ENCODE results near the gene BTBD9. TPM values are rescaled to one million over a fixed set of nuclear protein-coding genes. Genes with fewer than 3 reads are reported as not detected.

The BTBD9 gene
- polyA plus RNA-seq, 4 donors: 5.1 to 10.2 (median 6.7) TPM

- no peak for FAIRE-seq
- Histone ChIP-seq H3K9me3 (ENCODE audit: control insufficient read depth in 2 of 2, insufficient read depth in 1 of 2, low read depth in 1 of 2, low read length in 1 of 2) (peaks cover 0 to 10% of the 10 kb centered on the region in 2 donors), H3K4me1 (ENCODE audit: control insufficient read depth in 3 of 3, insufficient read depth in 2 of 3, low read depth in 1 of 3, low read length in 2 of 3) (peaks cover 0 to 4% (median 2%) of the 10 kb centered on the region in 3 donors), H3K4me3 (ENCODE audit: low read depth in 1 of 3, low read length in 3 of 3) (no peak overlapping the region), H3K27me3 (ENCODE audit: control insufficient read depth in 3 of 3, insufficient read depth in 3 of 3, low read length in 3 of 3) (no peaks in the 10 kb centered on the region), H3K27ac (ENCODE audit: low read depth in 1 of 3, low read length in 2 of 3) (no peak overlapping the region), H3K36me3 (ENCODE audit: control insufficient read depth in 3 of 3, insufficient read depth in 2 of 3, low read depth in 1 of 3, low read length in 3 of 3) (peaks cover 0 to 31% (median 0%) of the 10 kb centered on the region in 3 donors)
- 95 to 98% (median 96%) methylated on average over 25 of the region's 25 CpGs for WGBS, 3 donors
- no peak for DNase-seq
These were observed 478.9 kb downstream of the BTBD9 start for GRCh38 chr6:38160831-38161230.

GRCh38 chr6:38159596-38159995 lies 480.1 kb downstream of the BTBD9 start:
- DNase-seq: no peak
- 78 to 88% (median 86%) methylated on average over 8 of the region's 8 CpGs for WGBS, 3 donors
- Histone ChIP-seq H3K27ac (ENCODE audit: low read depth in 1 of 3, low read length in 2 of 3) (no peak overlapping the region), H3K36me3 (ENCODE audit: control insufficient read depth in 3 of 3, insufficient read depth in 2 of 3, low read depth in 1 of 3, low read length in 3 of 3) (peaks cover 0 to 41% (median 0%) of the 10 kb centered on the region in 3 donors), H3K9me3 (ENCODE audit: control insufficient read depth in 2 of 2, insufficient read depth in 1 of 2, low read depth in 1 of 2, low read length in 1 of 2) (peaks cover 0 to 10% of the 10 kb centered on the region in 2 donors), H3K4me1 (ENCODE audit: control insufficient read depth in 3 of 3, insufficient read depth in 2 of 3, low read depth in 1 of 3, low read length in 2 of 3) (peaks cover 2 to 6% (median 5%) of the 10 kb centered on the region in 3 donors), H3K27me3 (ENCODE audit: control insufficient read depth in 3 of 3, insufficient read depth in 3 of 3, low read length in 3 of 3) (no peaks in the 10 kb centered on the region), H3K4me3 (ENCODE audit: low read depth in 1 of 3, low read length in 3 of 3) (no peak overlapping the region)
- FAIRE-seq: no peak

- H3K27ac ChIP-seq (ENCODE audit: low read depth in 1 of 3, low read length in 2 of 3): no peak overlapping the region
- no peaks in the 10 kb centered on the region for H3K27me3 ChIP-seq (ENCODE audit: control insufficient read depth in 3 of 3, insufficient read depth in 3 of 3, low read length in 3 of 3)
- H3K9me3 ChIP-seq (ENCODE audit: control insufficient read depth in 2 of 2, insufficient read depth in 1 of 2, low read depth in 1 of 2, low read length in 1 of 2): peaks cover 0 to 10% of the 10 kb centered on the region in 2 donors
- no peak overlapping the region for H3K4me3 ChIP-seq (ENCODE audit: low read depth in 1 of 3, low read length in 3 of 3)
- DNase-seq (no peak), FAIRE-seq (no peak)
- H3K36me3 ChIP-seq (ENCODE audit: control insufficient read depth in 3 of 3, insufficient read depth in 2 of 3, low read depth in 1 of 3, low read length in 3 of 3): peaks cover 0 to 46% (median 0%) of the 10 kb centered on the region in 3 donors
- peaks cover 2 to 5% (median 5%) of the 10 kb centered on the region in 3 donors for H3K4me1 ChIP-seq (ENCODE audit: control insufficient read depth in 3 of 3, insufficient read depth in 2 of 3, low read depth in 1 of 3, low read length in 2 of 3)
- WGBS, 3 donors: 86 to 95% (median 93%) methylated on average over 14 of the region's 14 CpGs
These were observed 480.9 kb downstream of the BTBD9 start for GRCh38 chr6:38158762-38159350.

GRCh38 chr6:38157905-38158304 lies 481.8 kb downstream of the BTBD9 start:
- peaks cover 0 to 5% (median 2%) of the 10 kb centered on the region in 3 donors for H3K4me1 ChIP-seq (ENCODE audit: control insufficient read depth in 3 of 3, insufficient read depth in 2 of 3, low read depth in 1 of 3, low read length in 2 of 3)
- 91 to 95% (median 92%) methylated on average over 11 of the region's 11 CpGs for WGBS, 3 donors
- H3K27me3 ChIP-seq (ENCODE audit: control insufficient read depth in 3 of 3, insufficient read depth in 3 of 3, low read length in 3 of 3): no peaks in the 10 kb centered on the region
- no peak overlapping the region for H3K27ac ChIP-seq (ENCODE audit: low read depth in 1 of 3, low read length in 2 of 3)
- no peak overlapping the region for H3K4me3 ChIP-seq (ENCODE audit: low read depth in 1 of 3, low read length in 3 of 3)
- peaks cover 0 to 10% of the 10 kb centered on the region in 2 donors for H3K9me3 ChIP-seq (ENCODE audit: control insufficient read depth in 2 of 2, insufficient read depth in 1 of 2, low read depth in 1 of 2, low read length in 1 of 2)
- peaks cover 0 to 54% (median 6%) of the 10 kb centered on the region in 3 donors for H3K36me3 ChIP-seq (ENCODE audit: control insufficient read depth in 3 of 3, insufficient read depth in 2 of 3, low read depth in 1 of 3, low read length in 3 of 3)
- DNase-seq: no peak
- no peak for FAIRE-seq

- Histone ChIP-seq H3K27me3 (ENCODE audit: control insufficient read depth in 3 of 3, insufficient read depth in 3 of 3, low read length in 3 of 3) (no peaks in the 10 kb centered on the region), H3K9me3 (ENCODE audit: control insufficient read depth in 2 of 2, insufficient read depth in 1 of 2, low read depth in 1 of 2, low read length in 1 of 2) (peaks cover 0 to 10% of the 10 kb centered on the region in 2 donors), H3K4me3 (ENCODE audit: low read depth in 1 of 3, low read length in 3 of 3) (no peak overlapping the region), H3K36me3 (ENCODE audit: control insufficient read depth in 3 of 3, insufficient read depth in 2 of 3, low read depth in 1 of 3, low read length in 3 of 3) (peaks cover 0 to 59% (median 6%) of the 10 kb centered on the region in 3 donors), H3K4me1 (ENCODE audit: control insufficient read depth in 3 of 3, insufficient read depth in 2 of 3, low read depth in 1 of 3, low read length in 2 of 3) (peaks cover 0 to 5% (median 2%) of the 10 kb centered on the region in 3 donors), H3K27ac (ENCODE audit: low read depth in 1 of 3, low read length in 2 of 3) (no peak overlapping the region)
- WGBS, 3 donors: 92 to 98% (median 96%) methylated on average over 10 of the region's 10 CpGs
- FAIRE-seq (no peak), DNase-seq (no peak)
These were observed 482.7 kb downstream of the BTBD9 start for GRCh38 chr6:38156818-38157565.

- H3K36me3 ChIP-seq (ENCODE audit: control insufficient read depth in 3 of 3, insufficient read depth in 2 of 3, low read depth in 1 of 3, low read length in 3 of 3): peaks cover 0 to 64% (median 6%) of the 10 kb centered on the region in 3 donors
- H3K27ac ChIP-seq (ENCODE audit: low read depth in 1 of 3, low read length in 2 of 3): peak overlapping the region in 2 of 3 donors; percentile 45 to 65
- whole genome bisulfite sequencing, 3 donors: 80 to 89% (median 87%) methylated on average over 6 of the region's 6 CpGs
- H3K9me3 ChIP-seq (ENCODE audit: control insufficient read depth in 2 of 2, insufficient read depth in 1 of 2, low read depth in 1 of 2, low read length in 1 of 2): peaks cover 0 to 5% of the 10 kb centered on the region in 2 donors
- FAIRE-seq (no peak), DNase-seq (no peak)
- no peak overlapping the region for H3K4me3 ChIP-seq (ENCODE audit: low read depth in 1 of 3, low read length in 3 of 3)
- no peaks in the 10 kb centered on the region for H3K27me3 ChIP-seq (ENCODE audit: control insufficient read depth in 3 of 3, insufficient read depth in 3 of 3, low read length in 3 of 3)
- peaks cover 0 to 5% (median 2%) of the 10 kb centered on the region in 3 donors for H3K4me1 ChIP-seq (ENCODE audit: control insufficient read depth in 3 of 3, insufficient read depth in 2 of 3, low read depth in 1 of 3, low read length in 2 of 3)
These were observed 484.0 kb downstream of the BTBD9 start for GRCh38 chr6:38155621-38156204.

- no peak for FAIRE-seq
These were observed 484.6 kb downstream of the BTBD9 start for GRCh38 chr6:38155144-38155543.

GRCh38 chr6:38154731-38155130 lies 485.0 kb downstream of the BTBD9 start:
- H3K36me3 ChIP-seq (ENCODE audit: control insufficient read depth in 3 of 3, insufficient read depth in 2 of 3, low read depth in 1 of 3, low read length in 3 of 3): peaks cover 0 to 64% (median 6%) of the 10 kb centered on the region in 3 donors
- FAIRE-seq (no peak), DNase-seq (no peak)
- peak overlapping the region in 2 of 3 donors; percentile 11 to 32 for H3K27ac ChIP-seq (ENCODE audit: low read depth in 1 of 3, low read length in 2 of 3)
- peaks cover 0 to 5% of the 10 kb centered on the region in 2 donors for H3K9me3 ChIP-seq (ENCODE audit: control insufficient read depth in 2 of 2, insufficient read depth in 1 of 2, low read depth in 1 of 2, low read length in 1 of 2)
- WGBS, 3 donors: 80 to 92% (median 86%) methylated on average over 8 of the region's 8 CpGs
- H3K4me1 ChIP-seq (ENCODE audit: control insufficient read depth in 3 of 3, insufficient read depth in 2 of 3, low read depth in 1 of 3, low read length in 2 of 3): peaks cover 0 to 5% (median 2%) of the 10 kb centered on the region in 3 donors
- no peaks in the 10 kb centered on the region for H3K27me3 ChIP-seq (ENCODE audit: control insufficient read depth in 3 of 3, insufficient read depth in 3 of 3, low read length in 3 of 3)
- H3K4me3 ChIP-seq (ENCODE audit: low read depth in 1 of 3, low read length in 3 of 3): no peak overlapping the region

More at GRCh38 chr6:38155144-38155543, 484.6 kb downstream of the BTBD9 start:
- DNase-seq: peak in 1 of 2 donors; percentile 36
- peaks cover 0 to 5% (median 2%) of the 10 kb centered on the region in 3 donors for H3K4me1 ChIP-seq (ENCODE audit: control insufficient read depth in 3 of 3, insufficient read depth in 2 of 3, low read depth in 1 of 3, low read length in 2 of 3)
- peak overlapping the region in 2 of 3 donors; percentile 45 to 65 for H3K27ac ChIP-seq (ENCODE audit: low read depth in 1 of 3, low read length in 2 of 3)
- H3K27me3 ChIP-seq (ENCODE audit: control insufficient read depth in 3 of 3, insufficient read depth in 3 of 3, low read length in 3 of 3): no peaks in the 10 kb centered on the region
- no peak overlapping the region for H3K4me3 ChIP-seq (ENCODE audit: low read depth in 1 of 3, low read length in 3 of 3)
- peaks cover 0 to 65% (median 6%) of the 10 kb centered on the region in 3 donors for H3K36me3 ChIP-seq (ENCODE audit: control insufficient read depth in 3 of 3, insufficient read depth in 2 of 3, low read depth in 1 of 3, low read length in 3 of 3)
- 70 to 92% (median 72%) methylated on average over 9 of the region's 9 CpGs for WGBS, 3 donors
- peaks cover 0 to 5% of the 10 kb centered on the region in 2 donors for H3K9me3 ChIP-seq (ENCODE audit: control insufficient read depth in 2 of 2, insufficient read depth in 1 of 2, low read depth in 1 of 2, low read length in 1 of 2)

Data from small intestine (tissue), 7 donors.